HepG2 (cell line): Measurements from ENCODE around the gene CYP2A7. TPM values are rescaled to one million over a fixed set of nuclear protein-coding genes. Genes with fewer than 3 reads are reported as not detected.

Experiments used
- ATAC-seq: fragments of 200-7000 bp; cut with Tn5 transposase; 3 replicates; pipeline ENCODE4 v1.9.1; 2020; ENCODE audit warnings: mild to moderate bottlenecking, moderate library complexity
- BruUV-seq: library from RNA; stranded (reverse); fragments of 400-500 nt; replicated peaks from 2 replicates; lab custom pipeline; 2021; lab: Mats Ljungman, UMichigan
- CTCF ChIA-PET: fragments of 300-600 bp; formaldehyde crosslinking; extraction: SDS; loops from one replicate; lab custom pipeline; 2021; ENCODE audit warnings: low total read pairs, inconsistent platforms, low intra/inter-chr PET ratio; lab: Yijun Ruan, JAX
- POLR2A ChIA-PET: fragments of 350-600 bp; sonication (Branson Sonifier 250); formaldehyde crosslinking; loops from one replicate; lab custom pipeline; 2020; ENCODE audit warnings: antibody characterized with exemption, inconsistent platforms; lab: Yijun Ruan, JAX
- DNase-seq: peaks from one replicate; pipeline ENCODE4 v3.0.0-alpha.2; 2015; ENCODE audit warnings: low spot score
- FAIRE-seq: peaks from 3 replicates; lab custom pipeline; 2011; peaks lifted over from hg19 to GRCh38; lab: Jason Lieb, UNC
- H2AFZ ChIP-seq: one replicate; pipeline ENCODE4 v1.6.1; 2011; ENCODE audit warnings: low read length, inconsistent platforms
- H3K27ac ChIP-seq: fragments of 300-600 bp; 3 replicates; pipeline ENCODE4 v1.8.0; 2011; ENCODE audit warnings: mixed run types, mild to moderate bottlenecking, mixed read lengths, low read length, inconsistent platforms; ENCODE audit not compliant: insufficient read depth; ENCODE audit errors: extremely low read length
- H3K27me3 ChIP-seq, 2 experiments: fragments of 200-600 bp in 1 of 2; 2 replicates in 1 of 2; 3 replicates in 1 of 2; pipeline versions ENCODE4 v1.6.0 to v1.8.0; 2011; ENCODE audit warnings: low read length in 2 of 2, mild to moderate bottlenecking in 2 of 2, moderate library complexity in 2 of 2, inconsistent platforms in 1 of 2; ENCODE audit not compliant: insufficient read depth in 2 of 2, control insufficient read depth in 1 of 2
- H3K36me3 ChIP-seq, 2 experiments: fragments of 200-600 bp in 1 of 2; replicated peaks in 1 of 2; 2 replicates in 1 of 2; 3 replicates in 1 of 2; pipeline versions ENCODE4 v1.5.1 to v1.8.0; 2011; ENCODE audit warnings: low read length in 2 of 2, inconsistent platforms in 1 of 2; ENCODE audit not compliant: insufficient read depth in 2 of 2, control insufficient read depth in 1 of 2
- H3K4me1 ChIP-seq: 2 replicates; pipeline ENCODE4 v1.5.1; 2012; ENCODE audit warnings: low read length, inconsistent platforms; ENCODE audit not compliant: insufficient read depth
- H3K4me2 ChIP-seq: 2 replicates; pipeline ENCODE4 v1.6.0; 2011; ENCODE audit warnings: low read depth, low read length, inconsistent platforms
- H3K4me3 ChIP-seq, 3 experiments: fragments of 200-600 bp in 1 of 3; sonication (generic), shearing (Covaris generic) in 1 of 3; replicated peaks in 1 of 3; 2 replicates each; pipeline ENCODE4 v1.5.1; 2011 to 2016; ENCODE audit warnings: low read length in 3 of 3, inconsistent platforms in 2 of 3, low read depth in 2 of 3, mild to moderate bottlenecking in 2 of 3, control low read depth in 1 of 3, mixed read lengths in 1 of 3; ENCODE audit not compliant: insufficient read depth in 1 of 3
- H3K79me2 ChIP-seq: one replicate; pipeline ENCODE4 v1.6.1; 2011; ENCODE audit warnings: low read length, inconsistent platforms; ENCODE audit not compliant: insufficient read depth
- H3K9ac ChIP-seq: 2 replicates; pipeline ENCODE4 v1.6.0; 2011; ENCODE audit warnings: mild to moderate bottlenecking, low read depth, low read length, inconsistent platforms; ENCODE audit not compliant: insufficient read depth
- H3K9me3 ChIP-seq: 2 replicates; pipeline ENCODE4 v1.5.1; 2012; ENCODE audit warnings: mild to moderate bottlenecking, low read length
- H4K20me1 ChIP-seq: 2 replicates; pipeline ENCODE4 v1.6.0; 2011; ENCODE audit warnings: inconsistent platforms, mild to moderate bottlenecking, low read length, moderate library complexity; ENCODE audit not compliant: insufficient read depth
- KDM1A ChIP-seq: IDR thresholded peaks from 2 replicates; pipeline ENCODE4 v1.6.1; 2016; ENCODE audit warnings: missing compliant biosample characterization
- MAFF ChIP-seq: IDR thresholded peaks from 2 replicates; pipeline ENCODE4 v1.6.1; 2011; ENCODE audit warnings: low read depth, low read length, improper control_type of control experiment
- ZNF629 ChIP-seq: sonication (generic); formaldehyde crosslinking; conservative IDR thresholded peaks from 2 replicates; pipeline ENCODE4 v1.5.0; 2020; ENCODE audit warnings: missing genetic modification reagents
- ZNF772 ChIP-seq: sonication (generic); formaldehyde crosslinking; IDR thresholded peaks from 2 replicates; pipeline ENCODE4 v1.5.0; 2020; ENCODE audit warnings: mild to moderate bottlenecking, missing genetic modification reagents
- WGBS: methylation state at CpG from one replicate; pipeline ENCODE4 v1.1.6; 2017; ENCODE audit warnings: low lambda C conversion rate; 5-methylcytosine and 5-hydroxymethylcytosine counted together
- in situ Hi-C: cut with HindIII; loops from 2 replicates; pipeline ENCODE4 v1.10.0; 2017; ENCODE audit warnings: low pct_unique_long_range_greater_than_20kb; ENCODE audit not compliant: extremely low pct_ligation_motif_present
- intact Hi-C: fragments of 100-400 bp; cut with micrococcal nuclease; formaldehyde crosslinking; loops from one replicate; pipeline ENCODE4 v1.10.0; 2022; ENCODE audit not compliant: unreplicated experiment
- polyA plus RNA-seq, 8 experiments: library from polyadenylated mRNA; depleted of rRNA in 3 of 8; stranded (reverse) in 7 of 8; unstranded in 1 of 8; fragments of >200 nt; fragmentation: Illumina TruSeq in 4 of 8; extraction: Trizol in 4 of 8; gene quantifications; 2 replicates each; pipeline versions ENCODE4 v1.2.1 to v1.2.3, GENCODE V29; 2011 to 2016; ENCODE audit warnings: low read depth in 4 of 8, missing spikeins in 1 of 8, mixed read lengths in 1 of 8; ENCODE audit not compliant: insufficient read depth in 1 of 8
- total RNA-seq, 5 experiments: library from RNA; depleted of rRNA; stranded (reverse); fragments of >200 nt; fragmentation: Illumina TruSeq; extraction: Trizol; gene quantifications; 2 replicates each; pipeline ENCODE4 v1.2.3, GENCODE V29; 2016; ENCODE audit warnings: low read depth in 1 of 5
- TF ChIP-seq, protein P1 (sequence below): sonication (generic); formaldehyde crosslinking; IDR thresholded peaks from 2 replicates; pipeline ENCODE4 v1.5.1; 2020; ENCODE audit warnings: mild to moderate bottlenecking, missing genetic modification reagents, borderline replicate concordance

CYP2A7 gene
- total and polyA plus RNA-seq, 2 of the 13 experiments (the other 11 are each of a cell fraction or from before 2014, with no cell fraction given) = not detected

- Histone ChIP-seq H2AFZ (no peak overlapping the region), H3K79me2 (no peaks in the 10 kb centered on the region), H3K9me3 (no peaks in the 10 kb centered on the region), H4K20me1 (no peaks in the 10 kb centered on the region), H3K4me3 (no peak overlapping the region), H3K9ac (no peak overlapping the region), H3K27me3 (no peaks in the 10 kb centered on the region), H3K27ac (no peak overlapping the region), H3K36me3 (no peaks in the 10 kb centered on the region), H3K4me2 (no peak overlapping the region), H3K4me1 (peaks cover 37% of the 10 kb centered on the region)
- TSS peak; percentile 47 for BruUV-seq
- TF ChIP-seq, protein P1, sequence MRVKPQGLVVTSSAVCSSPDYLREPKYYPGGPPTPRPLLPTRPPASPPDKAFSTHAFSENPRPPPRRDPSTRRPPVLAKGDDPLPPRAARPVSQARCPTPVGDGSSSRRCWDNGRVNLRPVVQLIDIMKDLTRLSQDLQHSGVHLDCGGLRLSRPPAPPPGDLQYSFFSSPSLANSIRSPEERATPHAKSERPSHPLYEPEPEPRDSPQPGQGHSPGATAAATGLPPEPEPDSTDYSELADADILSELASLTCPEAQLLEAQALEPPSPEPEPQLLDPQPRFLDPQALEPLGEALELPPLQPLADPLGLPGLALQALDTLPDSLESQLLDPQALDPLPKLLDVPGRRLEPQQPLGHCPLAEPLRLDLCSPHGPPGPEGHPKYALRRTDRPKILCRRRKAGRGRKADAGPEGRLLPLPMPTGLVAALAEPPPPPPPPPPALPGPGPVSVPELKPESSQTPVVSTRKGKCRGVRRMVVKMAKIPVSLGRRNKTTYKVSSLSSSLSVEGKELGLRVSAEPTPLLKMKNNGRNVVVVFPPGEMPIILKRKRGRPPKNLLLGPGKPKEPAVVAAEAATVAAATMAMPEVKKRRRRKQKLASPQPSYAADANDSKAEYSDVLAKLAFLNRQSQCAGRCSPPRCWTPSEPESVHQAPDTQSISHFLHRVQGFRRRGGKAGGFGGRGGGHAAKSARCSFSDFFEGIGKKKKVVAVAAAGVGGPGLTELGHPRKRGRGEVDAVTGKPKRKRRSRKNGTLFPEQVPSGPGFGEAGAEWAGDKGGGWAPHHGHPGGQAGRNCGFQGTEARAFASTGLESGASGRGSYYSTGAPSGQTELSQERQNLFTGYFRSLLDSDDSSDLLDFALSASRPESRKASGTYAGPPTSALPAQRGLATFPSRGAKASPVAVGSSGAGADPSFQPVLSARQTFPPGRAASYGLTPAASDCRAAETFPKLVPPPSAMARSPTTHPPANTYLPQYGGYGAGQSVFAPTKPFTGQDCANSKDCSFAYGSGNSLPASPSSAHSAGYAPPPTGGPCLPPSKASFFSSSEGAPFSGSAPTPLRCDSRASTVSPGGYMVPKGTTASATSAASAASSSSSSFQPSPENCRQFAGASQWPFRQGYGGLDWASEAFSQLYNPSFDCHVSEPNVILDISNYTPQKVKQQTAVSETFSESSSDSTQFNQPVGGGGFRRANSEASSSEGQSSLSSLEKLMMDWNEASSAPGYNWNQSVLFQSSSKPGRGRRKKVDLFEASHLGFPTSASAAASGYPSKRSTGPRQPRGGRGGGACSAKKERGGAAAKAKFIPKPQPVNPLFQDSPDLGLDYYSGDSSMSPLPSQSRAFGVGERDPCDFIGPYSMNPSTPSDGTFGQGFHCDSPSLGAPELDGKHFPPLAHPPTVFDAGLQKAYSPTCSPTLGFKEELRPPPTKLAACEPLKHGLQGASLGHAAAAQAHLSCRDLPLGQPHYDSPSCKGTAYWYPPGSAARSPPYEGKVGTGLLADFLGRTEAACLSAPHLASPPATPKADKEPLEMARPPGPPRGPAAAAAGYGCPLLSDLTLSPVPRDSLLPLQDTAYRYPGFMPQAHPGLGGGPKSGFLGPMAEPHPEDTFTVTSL (CRISPR knock-in tag) = no peak
- TF ChIP-seq ZNF772 (no peak), KDM1A (CRISPR knock-in tag) (0 out of 2 replicates have a peak, but pooled peaks have one; percentile 50), MAFF (no peak), ZNF629 (CRISPR knock-in tag) (peak; percentile 92)
- in situ Hi-C loops = no loop called here
- intact Hi-C loops = no loop called here
- ATAC-seq = no peak
- WGBS = 92% methylated on average over 21 of the region's 22 CpGs
- no peak for FAIRE-seq
- no peak for DNase-seq
- ChIA-PET POLR2A (no interaction called here), CTCF (no interaction called here)
Observed at GRCh38 chr19:40827386-40828247, 54.4 kb downstream of the CYP2A7 start.
